Measurements from ENCODE around the gene FHOD1.
A peak's percentile ranks its signal among the peaks of the same experiment; 100 is the strongest.

FHOD1 gene

GRCh38 chr16:67277294-67277998, 30.2 kb upstream of the FHOD1 start:
- DNase-seq (ENCODE audit: low read depth, low spot score) = peak; percentile 85

- DNase-seq (ENCODE audit: low read depth, low spot score) = no peak
Measured at GRCh38 chr16:67275321-67275720, 28.0 kb upstream of the FHOD1 start.

GRCh38 chr16:67271446-67271845, 24.2 kb upstream of the FHOD1 start:
- DNase-seq (ENCODE audit: low read depth, low spot score) = no peak

GRCh38 chr16:67270931-67271338, 23.7 kb upstream of the FHOD1 start:
- DNase-seq (ENCODE audit: low read depth, low spot score) = no peak

GRCh38 chr16:67269766-67270165, 22.5 kb upstream of the FHOD1 start:
- no peak for DNase-seq (ENCODE audit: low read depth, low spot score)

- DNase-seq (ENCODE audit: low read depth, low spot score) = no peak
Measured at GRCh38 chr16:67268136-67268579, 20.9 kb upstream of the FHOD1 start.

- no peak for DNase-seq (ENCODE audit: low read depth, low spot score)
Measured at GRCh38 chr16:67265834-67266233, 18.6 kb upstream of the FHOD1 start.

GRCh38 chr16:67264866-67265265, 17.6 kb upstream of the FHOD1 start:
- DNase-seq (ENCODE audit: low read depth, low spot score) = no peak

GRCh38 chr16:67264277-67264676, 17.0 kb upstream of the FHOD1 start:
- DNase-seq (ENCODE audit: low read depth, low spot score) = no peak

GRCh38 chr16:67263201-67263600, 15.9 kb upstream of the FHOD1 start:
- no peak for DNase-seq (ENCODE audit: low read depth, low spot score)

GRCh38 chr16:67260426-67261063, 13.3 kb upstream of the FHOD1 start:
- no peak for DNase-seq (ENCODE audit: low read depth, low spot score)

GRCh38 chr16:67259705-67260104, 12.4 kb upstream of the FHOD1 start:
- DNase-seq (ENCODE audit: low read depth, low spot score) = no peak

- DNase-seq (ENCODE audit: low read depth, low spot score) = no peak
Measured at GRCh38 chr16:67258161-67258835, 11.0 kb upstream of the FHOD1 start.

GRCh38 chr16:67257486-67258160, 10.3 kb upstream of the FHOD1 start:
- no peak for DNase-seq (ENCODE audit: low read depth, low spot score)

- DNase-seq (ENCODE audit: low read depth, low spot score) = no peak
Measured at GRCh38 chr16:67256701-67257230, 9.5 kb upstream of the FHOD1 start.

- DNase-seq (ENCODE audit: low read depth, low spot score) = no peak
Measured at GRCh38 chr16:67255553-67256221, 8.4 kb upstream of the FHOD1 start.

- DNase-seq (ENCODE audit: low read depth, low spot score) = no peak
Measured at GRCh38 chr16:67254801-67255552, 7.7 kb upstream of the FHOD1 start.

- DNase-seq (ENCODE audit: low read depth, low spot score) = no peak
Measured at GRCh38 chr16:67252609-67253497, 5.6 kb upstream of the FHOD1 start.

- DNase-seq (ENCODE audit: low read depth, low spot score) = no peak
Measured at GRCh38 chr16:67250045-67250327, 2.7 kb upstream of the FHOD1 start.

Data from brain pericyte (primary cell).